Psoas muscle (tissue), 8 donors: Measurements from ENCODE around the gene CNOT2. TPM values are rescaled to one million over a fixed set of nuclear protein-coding genes. Genes with fewer than 3 reads are reported as not detected.

Source experiments
- ATAC-seq, 4 donors: fragments of 200-7000 bp; cut with Tn5 transposase; one replicate each; pipeline ENCODE4 v1.9.1; 2020; ENCODE audit warnings: moderate library complexity in 3 of 4, mild to moderate bottlenecking in 2 of 4
- DNase-seq, 2 donors: peaks; one replicate each; pipeline ENCODE4 v3.0.0-alpha.2; 2020
- H3K27ac ChIP-seq: fragments of 200-600 bp; one replicate; pipeline ENCODE4 v1.8.0; 2022
- H3K27me3 ChIP-seq, 3 donors: fragments of 200-600 bp in 1 of 3; one replicate each; pipeline versions ENCODE4 v1.6.1 to v1.8.0; 2013 to 2022; ENCODE audit warnings: low read length in 2 of 3, mild to moderate bottlenecking in 2 of 3, moderate library complexity in 1 of 3; ENCODE audit not compliant: insufficient read depth in 3 of 3
- H3K36me3 ChIP-seq, 2 donors: fragments of 200-600 bp in 1 of 2; one replicate each; pipeline versions ENCODE4 v1.6.1 to v1.8.0; 2013 to 2022; ENCODE audit warnings: low read depth in 1 of 2, mild to moderate bottlenecking in 1 of 2, moderate library complexity in 1 of 2; ENCODE audit not compliant: insufficient read depth in 1 of 2
- H3K4me1 ChIP-seq: fragments of 200-600 bp; one replicate; pipeline ENCODE4 v1.8.0; 2022
- H3K4me3 ChIP-seq: fragments of 200-600 bp; one replicate; pipeline ENCODE4 v1.8.0; 2022; ENCODE audit warnings: mild to moderate bottlenecking
- H3K9me3 ChIP-seq: fragments of 200-600 bp; one replicate; pipeline ENCODE4 v1.8.0; 2022
- WGBS, 3 donors: extraction: QIAGEN DNeasy Blood & Tissue Kit; methylation state at CpG; one replicate each; pipeline versions ENCODE4 v1.1.6 to v1.1.7; 2013; 5-methylcytosine and 5-hydroxymethylcytosine counted together
- intact Hi-C, 2 donors: fragments of 100-400 bp; cut with DNase I; formaldehyde crosslinking; loops; one replicate each; pipeline versions ENCODE4 v1.11.0 to v1.14.2; 2022
- polyA plus RNA-seq, 3 donors: library from polyadenylated mRNA; stranded (reverse); fragments of 200-250 nt; gene quantifications; one replicate each; pipeline ENCODE4 v1.2.3, GENCODE V29; 2013
- total RNA-seq, 4 donors: library from RNA; stranded (reverse); fragmentation: NEBNext Ultra II Directional in 2 of 4; extraction: Animal tissue kit (Norgen Biotek cat#: 25700) in 2 of 4; gene quantifications; one replicate each; pipeline versions ENCODE4 v1.2.1 to v1.2.4, GENCODE V29; 2021 to 2023
- TF ChIP-seq, protein P1 (sequence below): fragments of 200-600 bp; IDR thresholded peaks from one replicate; pipeline ENCODE4 v1.8.0; 2022; ENCODE audit warnings: antibody characterized with exemption
- donor health status: healthy with polysubstance abuse.
- donor health status: DM: no; HTN: no; CAD: no; lungs with moderate emphysema.
- donor health status: Bipolar disorder and iron deficiency.
- donor health status: healthy.
- donor health status: DM: yes; HTN: yes; CAD: no.
- donor health status: DM: no; HTN: no; CAD: no.
- donor health status: DM: no; HTN: no; CAD: no.
- donor health status: DM: yes; HTN: yes; CAD: no.

CNOT2 gene
- total and polyA plus RNA-seq, 7 donors: 28.5 to 46.3 (median 34.7) TPM

DNA sequence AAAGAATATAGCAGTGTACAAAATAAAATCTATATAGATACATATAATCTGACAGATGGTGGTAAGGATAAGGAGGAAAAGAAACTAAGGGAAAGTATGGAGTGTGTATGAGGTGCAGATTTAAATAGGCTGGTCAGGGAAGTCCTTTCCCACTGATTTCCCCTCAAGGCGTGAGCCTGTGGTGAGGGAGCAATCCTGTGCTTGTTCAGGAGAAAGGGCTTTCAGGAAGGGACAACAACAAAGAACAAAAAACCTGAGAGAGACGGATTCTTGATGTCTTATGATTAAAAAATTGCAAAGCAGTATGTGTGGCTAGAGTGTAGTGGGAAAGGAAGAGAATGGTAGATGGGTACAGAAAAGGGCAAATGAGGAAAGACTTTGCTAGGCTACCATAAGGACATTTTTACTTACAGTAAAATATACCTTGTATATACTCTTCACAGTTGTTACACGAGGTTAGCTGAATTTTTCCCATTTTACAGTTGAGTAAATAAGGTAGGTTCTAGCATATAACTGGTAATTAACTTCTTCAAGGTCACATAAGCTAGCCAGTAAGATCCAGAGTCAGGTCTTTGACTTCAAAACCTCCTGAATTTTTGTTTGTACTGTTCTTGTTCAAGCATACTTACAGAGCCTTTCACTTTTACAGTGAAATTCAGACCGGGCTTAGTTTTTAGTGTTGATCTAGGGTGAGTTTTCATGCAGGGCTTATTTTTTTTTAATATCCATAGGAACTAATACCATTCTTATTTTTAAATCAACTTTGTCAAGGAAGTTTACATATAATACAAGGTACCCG lies 15.6 kb downstream of the CNOT2 start:
- no peak overlapping the region for H3K4me3 ChIP-seq
- 81 to 84% (median 84%) methylated on average over 5 of the region's 5 CpGs for WGBS, 3 donors
- no peak overlapping the region for H3K27ac ChIP-seq
- TF ChIP-seq, protein P1, sequence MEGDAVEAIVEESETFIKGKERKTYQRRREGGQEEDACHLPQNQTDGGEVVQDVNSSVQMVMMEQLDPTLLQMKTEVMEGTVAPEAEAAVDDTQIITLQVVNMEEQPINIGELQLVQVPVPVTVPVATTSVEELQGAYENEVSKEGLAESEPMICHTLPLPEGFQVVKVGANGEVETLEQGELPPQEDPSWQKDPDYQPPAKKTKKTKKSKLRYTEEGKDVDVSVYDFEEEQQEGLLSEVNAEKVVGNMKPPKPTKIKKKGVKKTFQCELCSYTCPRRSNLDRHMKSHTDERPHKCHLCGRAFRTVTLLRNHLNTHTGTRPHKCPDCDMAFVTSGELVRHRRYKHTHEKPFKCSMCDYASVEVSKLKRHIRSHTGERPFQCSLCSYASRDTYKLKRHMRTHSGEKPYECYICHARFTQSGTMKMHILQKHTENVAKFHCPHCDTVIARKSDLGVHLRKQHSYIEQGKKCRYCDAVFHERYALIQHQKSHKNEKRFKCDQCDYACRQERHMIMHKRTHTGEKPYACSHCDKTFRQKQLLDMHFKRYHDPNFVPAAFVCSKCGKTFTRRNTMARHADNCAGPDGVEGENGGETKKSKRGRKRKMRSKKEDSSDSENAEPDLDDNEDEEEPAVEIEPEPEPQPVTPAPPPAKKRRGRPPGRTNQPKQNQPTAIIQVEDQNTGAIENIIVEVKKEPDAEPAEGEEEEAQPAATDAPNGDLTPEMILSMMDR: no peak
- no peaks in the 10 kb centered on the region for H3K9me3 ChIP-seq
- H3K4me1 ChIP-seq: peaks cover 32% of the 10 kb centered on the region
- intact Hi-C loops: no loop called here
- no peaks in the 10 kb centered on the region for H3K27me3 ChIP-seq
- no peaks in the 10 kb centered on the region for H3K36me3 ChIP-seq
- ATAC-seq: no peak
- DNase-seq: no peak

DNA sequence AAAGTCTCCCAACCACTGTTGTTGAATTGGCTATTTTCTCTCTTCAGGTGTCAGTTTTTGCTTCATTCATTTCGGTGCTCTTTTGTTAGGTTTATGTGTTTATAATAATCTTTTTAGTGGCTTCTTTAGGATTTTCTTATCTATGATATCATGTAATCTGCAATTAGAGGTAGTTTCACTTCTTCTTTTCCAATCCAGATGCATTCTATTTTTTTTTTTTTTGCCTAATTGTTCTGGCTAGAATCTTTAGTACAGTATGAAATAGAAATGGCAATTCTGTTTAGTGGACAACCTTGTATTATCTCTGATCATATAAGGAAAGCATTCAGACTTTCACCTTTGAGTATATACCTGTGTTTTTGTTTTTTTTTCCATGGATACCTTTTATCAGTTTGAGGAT lies 17.4 kb downstream of the CNOT2 start:
- Histone ChIP-seq H3K9me3 (no peaks in the 10 kb centered on the region), H3K4me3 (no peak overlapping the region), H3K36me3 (no peaks in the 10 kb centered on the region), H3K27me3 (no peaks in the 10 kb centered on the region), H3K4me1 (peaks cover 27% of the 10 kb centered on the region), H3K27ac (no peak overlapping the region)
- ATAC-seq (no peak), DNase-seq (no peak)
- intact Hi-C loops: no loop called here
- WGBS, 3 donors: 87 to 95% (median 91%) methylated on average over 1 of the region's 1 CpG
- TF ChIP-seq, protein P1: no peak

DNA sequence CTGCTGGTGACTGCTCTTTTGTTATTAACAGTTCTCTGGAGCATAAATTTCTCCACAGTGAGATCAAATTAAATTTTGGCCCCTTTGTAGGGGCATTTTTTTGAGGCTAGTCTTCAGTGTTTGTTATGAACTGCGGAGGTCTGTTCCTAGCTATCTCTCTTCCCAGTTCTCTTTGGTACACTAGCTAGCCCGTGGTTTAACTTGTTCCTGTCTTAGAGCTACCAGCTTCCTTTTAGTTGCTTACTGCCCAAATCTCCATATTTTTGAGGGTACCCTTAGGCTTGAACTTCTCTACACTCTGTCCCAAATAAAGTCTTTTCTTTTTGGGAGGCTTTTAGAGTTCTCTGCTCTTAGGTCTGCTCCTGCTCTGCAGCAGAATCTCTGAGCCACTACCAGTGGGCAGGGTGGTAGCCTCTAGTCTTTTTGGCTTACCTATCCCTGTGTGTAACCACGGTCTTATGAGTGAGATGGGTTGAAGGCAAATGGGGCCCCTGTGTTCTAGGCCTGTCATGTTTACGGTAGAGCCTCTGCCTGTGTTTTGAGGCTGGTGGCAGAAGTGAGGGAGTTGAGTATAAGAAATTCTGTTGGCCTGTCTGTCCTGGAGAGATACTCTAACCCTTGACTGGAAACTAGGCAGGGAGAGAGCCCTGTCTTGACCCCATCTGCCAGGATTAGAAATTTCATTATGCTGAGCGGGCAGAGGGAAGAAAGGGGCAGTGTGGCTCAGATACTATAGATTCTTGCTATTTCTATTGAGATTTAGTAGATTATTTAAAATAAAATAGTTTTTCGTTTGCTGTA lies 21.0 kb downstream of the CNOT2 start:
- ATAC-seq (peak in 2 of 4 donors; percentile 51 to 61), DNase-seq (no peak)
- H3K9me3 ChIP-seq: no peaks in the 10 kb centered on the region
- no peak overlapping the region for H3K27ac ChIP-seq
- no peaks in the 10 kb centered on the region for H3K27me3 ChIP-seq
- intact Hi-C loops: no loop called here
- WGBS, 3 donors: 68 to 79% (median 70%) methylated on average over 6 of the region's 6 CpGs
- H3K36me3 ChIP-seq: no peaks in the 10 kb centered on the region
- no peak overlapping the region for H3K4me3 ChIP-seq
- peaks cover 19% of the 10 kb centered on the region for H3K4me1 ChIP-seq
- TF ChIP-seq, protein P1: no peak

DNA sequence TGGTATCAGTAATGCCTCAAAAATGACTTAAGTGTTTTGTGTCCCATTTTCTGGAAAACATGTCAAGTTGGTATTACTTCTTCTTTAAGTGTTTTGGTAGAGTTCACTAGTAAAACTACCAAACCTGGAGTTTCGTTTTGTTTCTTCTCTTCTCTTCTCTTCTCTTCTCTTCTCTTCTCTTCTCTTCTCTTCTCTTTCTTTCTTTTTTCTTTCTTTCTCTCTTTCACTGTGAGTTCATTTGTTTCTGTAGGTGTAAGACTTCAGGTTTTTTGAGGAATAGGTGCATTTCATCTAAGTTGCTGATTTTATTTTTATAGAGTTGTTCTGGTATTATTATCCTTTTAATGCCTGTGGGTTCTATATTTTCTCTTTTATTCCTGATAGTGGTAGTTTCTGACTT lies 21.9 kb downstream of the CNOT2 start:
- DNase-seq (no peak), ATAC-seq (no peak)
- H3K4me1 ChIP-seq: peaks cover 28% of the 10 kb centered on the region
- H3K27me3 ChIP-seq: no peaks in the 10 kb centered on the region
- no peaks in the 10 kb centered on the region for H3K9me3 ChIP-seq
- intact Hi-C loops: no loop called here
- H3K4me3 ChIP-seq: no peak overlapping the region
- TF ChIP-seq, protein P1: no peak
- WGBS, 3 donors: 79 to 89% (median 80%) methylated on average over 1 of the region's 1 CpG
- H3K36me3 ChIP-seq: no peaks in the 10 kb centered on the region
- no peak overlapping the region for H3K27ac ChIP-seq
